Measurements from ENCODE around the gene DSC3. TPM values are rescaled to one million over a fixed set of nuclear protein-coding genes. Genes with fewer than 3 reads are reported as not detected.

Gene DSC3
- total and polyA plus RNA-seq, 9 of the 15 experiments (the other 6 are each of a cell fraction or from before 2014, with no cell fraction given): 0.01 to 0.40 (median 0.07) TPM

GRCh38 chr18:30970196-30970816 lies 72.2 kb downstream of the DSC3 start:
- H3K79me2 ChIP-seq (ENCODE audit: control insufficient read depth, insufficient read depth, low read length): no peaks in the 10 kb centered on the region
- 8% methylated on average over 7 of the region's 7 CpGs for WGBS (ENCODE audit: insufficient coverage, low coverage, missing lambda C conversion rate)
- intact Hi-C loops (cut with micrococcal nuclease): loop anchor here (5.0 kb wide), 2 partner anchors 452 to 592 kb away; no protein-coding TSS in a partner anchor
- no peak overlapping the region for H2AFZ ChIP-seq (ENCODE audit: low read depth, low read length)
- no peaks in the 10 kb centered on the region for H3K9me3 ChIP-seq (replicated peaks; ENCODE audit: control insufficient read depth, insufficient read depth, low read depth, low read length)
- BruUV-seq (replicated peaks): no TSS peak
- H3K27me3 ChIP-seq (ENCODE audit: control insufficient read depth in 2 of 2, insufficient read depth in 2 of 2, low read length in 2 of 2): no peaks in the 10 kb centered on the region
- no peak overlapping the region for H3K27ac ChIP-seq (ENCODE audit: extremely low read depth, low read depth, low read length)
- FAIRE-seq (peak; percentile 75), DNase-seq (ENCODE audit: extremely low read depth in 1 of 4, low spot score in 3 of 4) (peak in 1 of 4 experiments; percentile 60), ATAC-seq (peak; percentile 54; the same call in 2 of the 3 replicates)
- no peak overlapping the region for H3K4me2 ChIP-seq (ENCODE audit: insufficient read depth, low read length)
- in situ Hi-C loops (cut with MboI): no loop called here
- H3K9ac ChIP-seq (ENCODE audit: insufficient read depth in 1 of 2, low read depth in 2 of 2, low read length in 2 of 2): no peak overlapping the region
- H3K4me1 ChIP-seq (replicated peaks in 1 of 2; ENCODE audit: control insufficient read depth in 2 of 2, insufficient read depth in 2 of 2, low read length in 2 of 2): no peaks in the 10 kb centered on the region
- H3K9me1 ChIP-seq (ENCODE audit: control insufficient read depth, insufficient read depth, low read length): no peaks in the 10 kb centered on the region
- ChIA-PET CTCF (ENCODE audit: low intra/inter-chr PET ratio) (interaction anchor here (1.4 kb wide), 1 partner anchor 1096 kb away, joined by 5 read pairs; no protein-coding TSS in a partner anchor), POLR2A (no interaction called here)
- H4K20me1 ChIP-seq (replicated peaks; ENCODE audit: control insufficient read depth, insufficient read depth, low read length): no peaks in the 10 kb centered on the region
- no peak overlapping the region for H3K4me3 ChIP-seq
- no peaks in the 10 kb centered on the region for H3K36me3 ChIP-seq (ENCODE audit: control insufficient read depth, insufficient read depth, low read length)
- TF ChIP-seq ARID3A (IDR thresholded peaks at IDR 0.05; ENCODE audit: borderline replicate concordance, low read depth, low read length) (0 out of 2 replicates have a peak, but pooled peaks have one; percentile 74), DACH1 (IDR thresholded peaks at IDR 0.05; ENCODE audit: partially characterized antibody) (peak; percentile 26), ZNF384 (IDR thresholded peaks at IDR 0.05; ENCODE audit: low read depth, low read length) (peak; percentile 60; the same call in 1 of the 2 replicates), PBX2 (CRISPR knock-in tag; IDR thresholded peaks at IDR 0.05; ENCODE audit: low read depth) (no peak), PBX2 (tag; conservative IDR thresholded peaks at IDR 0.05; ENCODE audit: low read depth) (peak; percentile 65), MEIS2 (IDR thresholded peaks at IDR 0.05; ENCODE audit: partially characterized antibody) (peak; percentile 39), HDGF (IDR thresholded peaks at IDR 0.05) (no peak), ERF (CRISPR knock-in tag; IDR thresholded peaks at IDR 0.05) (no peak)
